ENCODE measurements around the gene LYRM2.

LYRM2 gene

GRCh38 chr6:89564752-89565427, 73.7 kb downstream of the LYRM2 start:
- Histone ChIP-seq H3K4me3 (no peak overlapping the region), H3K27ac (no peak overlapping the region)

- no peak overlapping the region for H3K27ac ChIP-seq
- no peak overlapping the region for H3K4me3 ChIP-seq
Observed at GRCh38 chr6:89563866-89564265, 74.7 kb downstream of the LYRM2 start.

GRCh38 chr6:89562093-89562973, 76.2 kb downstream of the LYRM2 start:
- H3K27ac ChIP-seq: no peak overlapping the region
- H3K4me3 ChIP-seq: no peak overlapping the region

GRCh38 chr6:89559487-89559886, 79.1 kb downstream of the LYRM2 start:
- H3K4me3 ChIP-seq: no peak overlapping the region
- H3K27ac ChIP-seq: no peak overlapping the region

- Histone ChIP-seq H3K4me3 (no peak overlapping the region), H3K27ac (no peak overlapping the region)
Observed at GRCh38 chr6:89555806-89556205, 82.7 kb downstream of the LYRM2 start.

GRCh38 chr6:89555031-89555430, 83.5 kb downstream of the LYRM2 start:
- Histone ChIP-seq H3K27ac (no peak overlapping the region), H3K4me3 (no peak overlapping the region)

- no peak overlapping the region for H3K4me3 ChIP-seq
Observed at GRCh38 chr6:89554106-89554505, 84.4 kb downstream of the LYRM2 start.

GRCh38 chr6:89553431-89553830, 85.1 kb downstream of the LYRM2 start:
- Histone ChIP-seq H3K4me3 (no peak overlapping the region), H3K27ac (no peak overlapping the region)

More at GRCh38 chr6:89554106-89554505, 84.4 kb downstream of the LYRM2 start:
- H3K27ac ChIP-seq: no peak overlapping the region

GRCh38 chr6:89547281-89547680, 91.3 kb downstream of the LYRM2 start:
- H3K4me3 ChIP-seq: no peak overlapping the region
- no peak overlapping the region for H3K27ac ChIP-seq

GRCh38 chr6:89542866-89543265, 95.7 kb downstream of the LYRM2 start:
- Histone ChIP-seq H3K27ac (no peak overlapping the region), H3K4me3 (no peak overlapping the region)

GRCh38 chr6:89542081-89542857, 96.3 kb downstream of the LYRM2 start:
- Histone ChIP-seq H3K27ac (no peak overlapping the region), H3K4me3 (no peak overlapping the region)

- no peak overlapping the region for H3K4me3 ChIP-seq
- H3K27ac ChIP-seq: no peak overlapping the region
Observed at GRCh38 chr6:89539779-89540178, 98.8 kb downstream of the LYRM2 start.

GRCh38 chr6:89536231-89536630, 102.3 kb downstream of the LYRM2 start:
- H3K27ac ChIP-seq: no peak overlapping the region
- no peak overlapping the region for H3K4me3 ChIP-seq

GRCh38 chr6:89530982-89531381, 107.6 kb downstream of the LYRM2 start:
- H3K27ac ChIP-seq: no peak overlapping the region
- H3K4me3 ChIP-seq: no peak overlapping the region

GRCh38 chr6:89528866-89529265, 109.7 kb downstream of the LYRM2 start:
- H3K4me3 ChIP-seq: no peak overlapping the region
- H3K27ac ChIP-seq: no peak overlapping the region

- Histone ChIP-seq H3K4me3 (no peak overlapping the region), H3K27ac (no peak overlapping the region)
Observed at GRCh38 chr6:89527634-89528033, 110.9 kb downstream of the LYRM2 start.

GRCh38 chr6:89526563-89526869, 112.0 kb downstream of the LYRM2 start:
- H3K4me3 ChIP-seq: no peak overlapping the region
- no peak overlapping the region for H3K27ac ChIP-seq

- Histone ChIP-seq H3K27ac (no peak overlapping the region), H3K4me3 (no peak overlapping the region)
Observed at GRCh38 chr6:89525786-89526562, 112.6 kb downstream of the LYRM2 start.

- no peak overlapping the region for H3K4me3 ChIP-seq
Observed at GRCh38 chr6:89522778-89523177, 115.8 kb downstream of the LYRM2 start.

GRCh38 chr6:89520736-89521135, 117.8 kb downstream of the LYRM2 start:
- no peak overlapping the region for H3K27ac ChIP-seq
- no peak overlapping the region for H3K4me3 ChIP-seq

More at GRCh38 chr6:89522778-89523177, 115.8 kb downstream of the LYRM2 start:
- no peak overlapping the region for H3K27ac ChIP-seq

Measured in skin epidermis (tissue), 12 donors.